Measurements from ENCODE around the gene ENPEP.

DNA sequence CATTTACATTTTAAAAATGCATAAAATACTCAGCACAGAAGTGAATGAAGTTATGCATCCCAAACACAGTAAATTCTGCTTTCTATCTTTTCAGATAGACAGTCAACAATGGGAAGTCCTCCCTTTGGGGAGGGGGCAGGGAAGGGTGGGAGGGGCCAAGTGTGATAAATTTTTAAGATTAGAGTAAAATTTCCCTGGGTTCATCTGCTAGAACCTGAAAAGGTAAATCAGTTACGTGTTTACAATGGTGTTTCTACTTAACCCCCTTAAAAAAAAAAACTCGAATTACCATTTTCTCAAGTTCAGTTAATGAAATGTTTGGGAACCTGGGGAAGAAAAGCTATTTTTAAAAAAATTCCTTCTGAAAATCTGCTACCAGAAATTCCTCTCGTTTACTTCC lies 137.8 kb downstream of the ENPEP start:
- TF ChIP-seq CTCF (conservative IDR thresholded peaks at IDR 0.05) (no peak), ZFX (IDR thresholded peaks at IDR 0.05) (no peak)

All from C4-2B (cell line).